ENCODE data around the gene MDH2. TPM values are rescaled to one million over a fixed set of nuclear protein-coding genes. Genes with fewer than 3 reads are reported as not detected.

The MDH2 gene
- total and polyA plus RNA-seq, 4 donors, result 33.6 to 275 (median 163) TPM

DNA sequence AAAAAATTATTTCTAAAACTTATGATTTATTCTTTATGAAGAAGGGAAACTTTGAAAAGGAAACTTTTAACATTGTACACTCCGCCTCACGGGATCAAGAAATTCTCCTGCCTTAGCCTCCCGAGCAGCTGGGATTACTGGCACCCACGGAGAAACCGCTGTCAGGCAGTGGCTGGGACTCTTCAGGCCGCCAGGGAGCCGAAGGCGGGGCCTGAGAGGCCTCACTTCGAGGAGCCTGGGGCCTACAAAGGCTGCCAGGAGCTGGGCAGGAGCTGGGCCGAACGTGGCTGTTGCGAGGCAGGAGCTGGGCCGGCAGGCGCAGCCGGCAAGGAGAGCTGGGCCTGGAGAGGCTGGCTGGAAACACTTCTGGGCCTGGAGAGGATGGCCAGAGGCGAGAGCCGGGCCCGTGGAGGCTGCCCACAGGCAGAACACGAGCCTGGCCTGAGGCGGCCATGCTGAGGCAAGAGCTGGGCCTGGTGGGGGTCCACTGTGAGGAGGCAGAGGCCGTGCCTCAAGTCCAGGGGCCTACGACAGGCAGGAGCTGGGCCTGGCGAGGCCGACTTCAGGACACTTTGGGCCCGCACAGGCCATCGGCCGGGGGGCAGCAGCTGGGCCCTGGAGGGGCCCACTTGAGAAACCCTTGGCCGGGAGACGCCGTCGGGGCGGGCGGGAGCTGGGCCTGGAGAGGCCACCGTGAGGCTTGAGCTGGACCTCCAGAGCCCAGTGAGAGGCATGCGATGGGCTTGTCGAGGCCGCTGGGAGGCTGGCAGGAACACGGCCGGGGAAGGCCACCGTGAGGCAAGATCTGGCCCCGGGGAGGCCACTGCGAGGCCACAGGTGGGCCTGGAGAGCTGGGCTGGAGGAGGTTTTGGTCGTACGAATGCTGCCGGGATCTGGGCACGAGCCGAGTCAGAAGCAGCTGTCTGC is 23.7 kb downstream of the MDH2 start:
- peaks cover 4 to 31% (median 12%) of the 10 kb centered on the region in 4 donors for H3K36me3 ChIP-seq (ENCODE audit: control insufficient read depth in 4 of 4, insufficient read depth in 3 of 4, low read depth in 1 of 4, low read length in 3 of 4)
- TF ChIP-seq, protein P1, sequence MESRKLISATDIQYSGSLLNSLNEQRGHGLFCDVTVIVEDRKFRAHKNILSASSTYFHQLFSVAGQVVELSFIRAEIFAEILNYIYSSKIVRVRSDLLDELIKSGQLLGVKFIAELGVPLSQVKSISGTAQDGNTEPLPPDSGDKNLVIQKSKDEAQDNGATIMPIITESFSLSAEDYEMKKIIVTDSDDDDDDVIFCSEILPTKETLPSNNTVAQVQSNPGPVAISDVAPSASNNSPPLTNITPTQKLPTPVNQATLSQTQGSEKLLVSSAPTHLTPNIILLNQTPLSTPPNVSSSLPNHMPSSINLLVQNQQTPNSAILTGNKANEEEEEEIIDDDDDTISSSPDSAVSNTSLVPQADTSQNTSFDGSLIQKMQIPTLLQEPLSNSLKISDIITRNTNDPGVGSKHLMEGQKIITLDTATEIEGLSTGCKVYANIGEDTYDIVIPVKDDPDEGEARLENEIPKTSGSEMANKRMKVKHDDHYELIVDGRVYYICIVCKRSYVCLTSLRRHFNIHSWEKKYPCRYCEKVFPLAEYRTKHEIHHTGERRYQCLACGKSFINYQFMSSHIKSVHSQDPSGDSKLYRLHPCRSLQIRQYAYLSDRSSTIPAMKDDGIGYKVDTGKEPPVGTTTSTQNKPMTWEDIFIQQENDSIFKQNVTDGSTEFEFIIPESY (IDR thresholded peaks at IDR 0.05), result no peak
- TF ChIP-seq, protein P2, sequence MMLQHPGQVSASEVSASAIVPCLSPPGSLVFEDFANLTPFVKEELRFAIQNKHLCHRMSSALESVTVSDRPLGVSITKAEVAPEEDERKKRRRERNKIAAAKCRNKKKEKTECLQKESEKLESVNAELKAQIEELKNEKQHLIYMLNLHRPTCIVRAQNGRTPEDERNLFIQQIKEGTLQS (IDR thresholded peaks at IDR 0.05), result no peak
- no peak for TF ChIP-seq RAD21 (IDR thresholded peaks at IDR 0.05)
- TF ChIP-seq, protein P3, sequence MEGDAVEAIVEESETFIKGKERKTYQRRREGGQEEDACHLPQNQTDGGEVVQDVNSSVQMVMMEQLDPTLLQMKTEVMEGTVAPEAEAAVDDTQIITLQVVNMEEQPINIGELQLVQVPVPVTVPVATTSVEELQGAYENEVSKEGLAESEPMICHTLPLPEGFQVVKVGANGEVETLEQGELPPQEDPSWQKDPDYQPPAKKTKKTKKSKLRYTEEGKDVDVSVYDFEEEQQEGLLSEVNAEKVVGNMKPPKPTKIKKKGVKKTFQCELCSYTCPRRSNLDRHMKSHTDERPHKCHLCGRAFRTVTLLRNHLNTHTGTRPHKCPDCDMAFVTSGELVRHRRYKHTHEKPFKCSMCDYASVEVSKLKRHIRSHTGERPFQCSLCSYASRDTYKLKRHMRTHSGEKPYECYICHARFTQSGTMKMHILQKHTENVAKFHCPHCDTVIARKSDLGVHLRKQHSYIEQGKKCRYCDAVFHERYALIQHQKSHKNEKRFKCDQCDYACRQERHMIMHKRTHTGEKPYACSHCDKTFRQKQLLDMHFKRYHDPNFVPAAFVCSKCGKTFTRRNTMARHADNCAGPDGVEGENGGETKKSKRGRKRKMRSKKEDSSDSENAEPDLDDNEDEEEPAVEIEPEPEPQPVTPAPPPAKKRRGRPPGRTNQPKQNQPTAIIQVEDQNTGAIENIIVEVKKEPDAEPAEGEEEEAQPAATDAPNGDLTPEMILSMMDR (IDR thresholded peaks at IDR 0.05; ENCODE audit: low read depth, low read length, missing input control), result no peak
- no peak for TF ChIP-seq RXRA (IDR thresholded peaks at IDR 0.05)
- WGBS, result 95% methylated on average over 47 of the region's 47 CpGs
- H3K27me3 ChIP-seq (ENCODE audit: control insufficient read depth in 4 of 4, insufficient read depth in 4 of 4, low read length in 3 of 4), result no peaks in the 10 kb centered on the region
- DNase-seq (ENCODE audit: low spot score), result no peak
- H3K9me3 ChIP-seq (ENCODE audit: control insufficient read depth in 4 of 4, low read length in 3 of 4), result no peaks in the 10 kb centered on the region
- H3K9ac ChIP-seq (ENCODE audit: low read depth in 1 of 2, low read length in 2 of 2), result no peak overlapping the region
- H3K4me1 ChIP-seq (ENCODE audit: control insufficient read depth in 4 of 4, insufficient read depth in 4 of 4, low read length in 3 of 4), result peaks cover 0 to 5% (median 3%) of the 10 kb centered on the region in 4 donors
- no peak overlapping the region for H3K27ac ChIP-seq (ENCODE audit: low read depth in 1 of 2, low read length in 2 of 2)
- H3K4me3 ChIP-seq (ENCODE audit: low read depth in 1 of 3, low read length in 3 of 3), result no peak overlapping the region

DNA sequence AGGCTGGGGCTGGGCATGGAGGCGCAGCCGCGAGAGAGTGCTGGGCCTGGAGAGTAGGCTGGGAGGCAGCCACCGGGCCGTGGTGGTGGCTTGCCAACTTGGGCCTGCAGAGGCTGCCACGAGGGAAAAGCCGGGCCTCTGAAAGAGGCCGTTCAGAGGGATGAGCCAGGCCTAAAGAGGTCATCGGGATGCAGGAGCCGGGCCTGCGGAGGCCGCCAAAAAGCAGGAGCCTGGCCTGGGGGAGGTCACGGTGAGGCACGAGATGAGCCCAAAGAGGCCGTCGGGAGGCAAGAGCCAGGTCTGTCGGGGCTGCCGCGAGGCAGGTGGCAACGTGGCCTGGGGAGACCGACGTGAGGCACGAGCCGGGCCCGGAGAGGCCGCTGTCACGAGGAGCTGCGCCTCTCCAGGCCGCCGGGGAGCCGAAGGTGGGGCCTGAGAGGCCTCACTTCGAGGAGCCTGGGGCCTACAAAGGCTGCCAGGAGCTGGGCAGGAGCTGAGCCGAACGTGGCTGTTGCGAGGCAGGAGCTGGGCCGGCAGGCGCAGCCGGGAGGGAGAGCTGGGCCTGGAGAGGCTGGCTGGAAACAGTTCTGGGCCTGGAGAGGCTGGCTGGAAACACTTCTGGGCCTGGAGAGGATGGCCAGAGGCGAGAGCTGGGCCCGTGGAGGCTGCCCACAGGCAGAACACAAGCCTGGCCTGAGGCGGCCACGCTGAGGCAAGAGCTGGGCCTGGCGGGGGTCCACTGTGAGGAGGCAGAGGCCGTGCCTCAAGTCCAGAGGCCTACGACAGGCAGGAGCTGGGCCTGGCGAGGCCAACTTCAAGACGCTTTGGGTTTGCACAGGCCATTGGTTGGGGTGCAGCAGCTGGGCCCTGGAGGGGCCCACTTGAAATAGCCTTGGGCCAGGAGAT is 24.6 kb downstream of the MDH2 start:
- Histone ChIP-seq H3K9ac (ENCODE audit: low read depth in 1 of 2, low read length in 2 of 2) (no peak overlapping the region), H3K4me1 (ENCODE audit: control insufficient read depth in 4 of 4, insufficient read depth in 4 of 4, low read length in 3 of 4) (no peaks in the 10 kb centered on the region), H3K36me3 (ENCODE audit: control insufficient read depth in 4 of 4, insufficient read depth in 3 of 4, low read depth in 1 of 4, low read length in 3 of 4) (peaks cover 4 to 24% (median 12%) of the 10 kb centered on the region in 4 donors), H3K27ac (ENCODE audit: low read depth in 1 of 2, low read length in 2 of 2) (no peak overlapping the region), H3K4me3 (ENCODE audit: low read depth in 1 of 3, low read length in 3 of 3) (no peak overlapping the region), H3K27me3 (ENCODE audit: control insufficient read depth in 4 of 4, insufficient read depth in 4 of 4, low read length in 3 of 4) (no peaks in the 10 kb centered on the region), H3K9me3 (ENCODE audit: control insufficient read depth in 4 of 4, low read length in 3 of 4) (no peaks in the 10 kb centered on the region)
- DNase-seq (ENCODE audit: low spot score), result no peak
- TF ChIP-seq YY1 (IDR thresholded peaks at IDR 0.05), result no peak
- TF ChIP-seq FOXA2 (IDR thresholded peaks at IDR 0.05), result no peak
- no peak for TF ChIP-seq RXRA (IDR thresholded peaks at IDR 0.05)
- no peak for TF ChIP-seq GABPA (IDR thresholded peaks at IDR 0.05 in 1 of 2, conservative IDR thresholded peaks at IDR 0.05 in 1 of 2)
- no peak for TF ChIP-seq HNF4G (IDR thresholded peaks at IDR 0.05)
- TF ChIP-seq, protein P2 (IDR thresholded peaks at IDR 0.05), result no peak
- TF ChIP-seq EGR1 (IDR thresholded peaks at IDR 0.05; ENCODE audit: low read depth in 2 of 2), result no peak
- no peak for TF ChIP-seq FOXA1 (IDR thresholded peaks at IDR 0.05)
- TF ChIP-seq TAF1 (conservative IDR thresholded peaks at IDR 0.05), result no peak
- TF ChIP-seq, protein P4, sequence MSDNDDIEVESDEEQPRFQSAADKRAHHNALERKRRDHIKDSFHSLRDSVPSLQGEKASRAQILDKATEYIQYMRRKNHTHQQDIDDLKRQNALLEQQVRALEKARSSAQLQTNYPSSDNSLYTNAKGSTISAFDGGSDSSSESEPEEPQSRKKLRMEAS (IDR thresholded peaks at IDR 0.05), result no peak
- TF ChIP-seq, protein P3 (IDR thresholded peaks at IDR 0.05; ENCODE audit: low read depth, low read length, missing input control), result no peak
- TF ChIP-seq, protein P1 (IDR thresholded peaks at IDR 0.05), result no peak
- TF ChIP-seq JUND (IDR thresholded peaks at IDR 0.05), result no peak
- WGBS, result 97% methylated on average over 47 of the region's 47 CpGs

Data from liver (tissue), 9 donors.